Hepatocyte (in vitro differentiated cells): ENCODE results near the gene CHTOP. TPM values are rescaled to one million over a fixed set of nuclear protein-coding genes. Genes with fewer than 3 reads are reported as not detected.
A peak's percentile ranks its signal among the peaks of the same experiment; 100 is the strongest.

ENCODE experiments used
- DNase-seq: peaks from one replicate; pipeline ENCODE4 v3.0.0-alpha.2; 2016; ENCODE audit warnings: low spot score
- H2AFZ ChIP-seq: fragments of 200-600 bp; sonication (generic); 2 replicates; pipeline ENCODE4 v1.6.0; 2016; ENCODE audit warnings: antibody characterized with exemption, mild to moderate bottlenecking
- H3K27ac ChIP-seq: fragments of 200-600 bp; sonication (generic); 2 replicates; pipeline ENCODE4 v1.5.1; 2016; ENCODE audit warnings: mild to moderate bottlenecking
- H3K27me3 ChIP-seq: fragments of 200-600 bp; sonication (generic); 2 replicates; pipeline ENCODE4 v1.6.1; 2016
- H3K36me3 ChIP-seq: fragments of 200-600 bp; sonication (generic); replicated peaks from 2 replicates; pipeline ENCODE4 v1.5.1; 2016; ENCODE audit warnings: low read depth; ENCODE audit not compliant: insufficient read depth
- H3K4me1 ChIP-seq: fragments of 200-600 bp; sonication (generic); 2 replicates; pipeline ENCODE4 v1.5.1; 2016; ENCODE audit warnings: mild to moderate bottlenecking, moderate library complexity; ENCODE audit not compliant: insufficient read depth
- H3K4me2 ChIP-seq: fragments of 200-600 bp; sonication (generic); 2 replicates; pipeline ENCODE4 v1.6.0; 2016
- H3K4me3 ChIP-seq: fragments of 200-600 bp; sonication (generic); 2 replicates; pipeline ENCODE4 v1.5.1; 2016; ENCODE audit warnings: mild to moderate bottlenecking
- H3K79me2 ChIP-seq: fragments of 200-600 bp; sonication (generic); 2 replicates; pipeline ENCODE4 v1.6.0; 2017; ENCODE audit warnings: mild to moderate bottlenecking
- H3K9me2 ChIP-seq: fragments of 200-600 bp; sonication (generic); replicated peaks from 2 replicates; pipeline ENCODE4 v1.6.0; 2017; ENCODE audit warnings: mild to moderate bottlenecking; ENCODE audit not compliant: insufficient read depth
- H3K9me3 ChIP-seq: fragments of 200-600 bp; sonication (generic); 2 replicates; pipeline ENCODE4 v1.5.1; 2016; ENCODE audit warnings: low read depth, mild to moderate bottlenecking
- H4K20me1 ChIP-seq: fragments of 200-600 bp; sonication (generic); 2 replicates; pipeline ENCODE4 v1.6.0; 2016; ENCODE audit warnings: mild to moderate bottlenecking; ENCODE audit not compliant: insufficient read depth, poor library complexity, severe bottlenecking
- EZH2 ChIP-seq: fragments of 200-600 bp; sonication (generic); IDR thresholded peaks from 2 replicates; pipeline ENCODE4 v1.6.1; 2016; ENCODE audit warnings: antibody characterized with exemption, mild to moderate bottlenecking, borderline replicate concordance
- EZH2phosphoT487 ChIP-seq: fragments of 200-600 bp; sonication (generic); IDR thresholded peaks from one replicate; pipeline ENCODE4 v1.6.1; 2018; ENCODE audit warnings: antibody characterized with exemption, mild to moderate bottlenecking, low read depth, moderate library complexity; ENCODE audit not compliant: unreplicated experiment, severe bottlenecking
- WGBS: methylation state at CpG from one replicate; pipeline ENCODE4 v1.1.6; 2016; ENCODE audit warnings: low lambda C conversion rate; ENCODE audit errors: missing lambda C conversion rate; 5-methylcytosine and 5-hydroxymethylcytosine counted together
- polyA plus RNA-seq: library from polyadenylated mRNA; unstranded; fragments of >200 nt; fragmentation: Nextera tagmentation; extraction: Ambion mirVana; gene quantifications from 2 replicates; pipeline ENCODE4 v1.2.1, GENCODE V29; 2016
- total RNA-seq: library from RNA; depleted of rRNA; stranded (reverse); fragments of >200 nt; gene quantifications from 2 replicates; pipeline ENCODE4 v1.2.3, GENCODE V29; 2014
- TF ChIP-seq, protein P1 (sequence below): fragments of 200-600 bp; sonication (generic); IDR thresholded peaks from 2 replicates; pipeline ENCODE4 v1.5.1; 2016; ENCODE audit warnings: antibody characterized with exemption, mild to moderate bottlenecking; ENCODE audit not compliant: poor library complexity

CHTOP gene
- total and polyA plus RNA-seq, 2 experiments from 2014 or later, result 50.7 to 65.5 TPM

GRCh38 chr1:153617663-153618062 lies 16.2 kb upstream of the CHTOP start:
- H3K4me3 ChIP-seq, result no peak overlapping the region
- 71% methylated on average over 6 of the region's 6 CpGs for WGBS
- no peaks in the 10 kb centered on the region for H3K36me3 ChIP-seq
- TF ChIP-seq EZH2phosphoT487, result no peak
- no peak for TF ChIP-seq EZH2
- TF ChIP-seq, protein P1, sequence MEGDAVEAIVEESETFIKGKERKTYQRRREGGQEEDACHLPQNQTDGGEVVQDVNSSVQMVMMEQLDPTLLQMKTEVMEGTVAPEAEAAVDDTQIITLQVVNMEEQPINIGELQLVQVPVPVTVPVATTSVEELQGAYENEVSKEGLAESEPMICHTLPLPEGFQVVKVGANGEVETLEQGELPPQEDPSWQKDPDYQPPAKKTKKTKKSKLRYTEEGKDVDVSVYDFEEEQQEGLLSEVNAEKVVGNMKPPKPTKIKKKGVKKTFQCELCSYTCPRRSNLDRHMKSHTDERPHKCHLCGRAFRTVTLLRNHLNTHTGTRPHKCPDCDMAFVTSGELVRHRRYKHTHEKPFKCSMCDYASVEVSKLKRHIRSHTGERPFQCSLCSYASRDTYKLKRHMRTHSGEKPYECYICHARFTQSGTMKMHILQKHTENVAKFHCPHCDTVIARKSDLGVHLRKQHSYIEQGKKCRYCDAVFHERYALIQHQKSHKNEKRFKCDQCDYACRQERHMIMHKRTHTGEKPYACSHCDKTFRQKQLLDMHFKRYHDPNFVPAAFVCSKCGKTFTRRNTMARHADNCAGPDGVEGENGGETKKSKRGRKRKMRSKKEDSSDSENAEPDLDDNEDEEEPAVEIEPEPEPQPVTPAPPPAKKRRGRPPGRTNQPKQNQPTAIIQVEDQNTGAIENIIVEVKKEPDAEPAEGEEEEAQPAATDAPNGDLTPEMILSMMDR, result peak; percentile 53
- no peak overlapping the region for H2AFZ ChIP-seq
- H3K4me2 ChIP-seq, result no peak overlapping the region
- H3K9me3 ChIP-seq, result no peaks in the 10 kb centered on the region
- H3K9me2 ChIP-seq, result no peaks in the 10 kb centered on the region
- H3K4me1 ChIP-seq, result peaks cover 34% of the 10 kb centered on the region
- peak overlapping the region; percentile 87 for H3K27ac ChIP-seq
- H4K20me1 ChIP-seq, result no peaks in the 10 kb centered on the region
- DNase-seq, result peak; percentile 69
- H3K27me3 ChIP-seq, result no peaks in the 10 kb centered on the region
- peaks cover 10% of the 10 kb centered on the region for H3K79me2 ChIP-seq

GRCh38 chr1:153619171-153619570 lies 14.7 kb upstream of the CHTOP start:
- DNase-seq, result no peak
- H3K4me2 ChIP-seq, result no peak overlapping the region
- TF ChIP-seq, protein P1, result no peak
- TF ChIP-seq EZH2 (no peak), EZH2phosphoT487 (no peak)
- no peaks in the 10 kb centered on the region for H3K9me3 ChIP-seq
- H3K27me3 ChIP-seq, result no peaks in the 10 kb centered on the region
- H4K20me1 ChIP-seq, result no peaks in the 10 kb centered on the region
- no peaks in the 10 kb centered on the region for H3K9me2 ChIP-seq
- no peak overlapping the region for H2AFZ ChIP-seq
- WGBS, result 92% methylated on average over 6 of the region's 6 CpGs
- H3K79me2 ChIP-seq, result peaks cover under 1% of the 10 kb centered on the region
- no peak overlapping the region for H3K4me3 ChIP-seq
- H3K27ac ChIP-seq, result no peak overlapping the region
- no peaks in the 10 kb centered on the region for H3K36me3 ChIP-seq
- H3K4me1 ChIP-seq, result peaks cover 20% of the 10 kb centered on the region

DNA sequence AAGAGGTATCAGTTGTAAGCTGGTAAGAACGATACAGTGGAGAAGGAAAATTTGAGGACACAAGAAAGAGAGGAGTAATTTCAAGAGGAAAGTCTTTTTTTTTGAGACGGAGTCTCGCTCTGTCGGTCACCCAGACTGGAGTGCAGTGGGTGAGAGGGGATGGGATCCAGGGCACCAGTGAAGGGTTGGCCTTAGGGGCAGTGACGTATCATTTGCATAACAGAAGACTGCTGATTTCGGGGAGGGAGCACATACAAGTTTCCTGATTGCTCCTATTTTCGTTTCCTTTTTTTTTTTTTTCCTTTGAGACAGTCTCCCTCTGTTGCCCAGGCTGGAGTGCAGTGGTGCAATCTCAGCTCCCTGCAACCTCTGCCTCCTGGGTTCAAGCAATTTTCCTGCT lies 10.8 kb upstream of the CHTOP start:
- Histone ChIP-seq H3K9me3 (no peaks in the 10 kb centered on the region), H3K4me1 (peaks cover 24% of the 10 kb centered on the region), H3K4me2 (no peak overlapping the region), H3K36me3 (no peaks in the 10 kb centered on the region), H3K27me3 (no peaks in the 10 kb centered on the region), H2AFZ (no peak overlapping the region), H3K9me2 (no peaks in the 10 kb centered on the region), H3K27ac (no peak overlapping the region), H4K20me1 (no peaks in the 10 kb centered on the region), H3K79me2 (peaks cover 15% of the 10 kb centered on the region), H3K4me3 (no peak overlapping the region)
- no peak for DNase-seq
- TF ChIP-seq EZH2phosphoT487, result no peak
- TF ChIP-seq, protein P1, result no peak
- no peak for TF ChIP-seq EZH2
- WGBS, result 84% methylated on average over 7 of the region's 7 CpGs

- 79% methylated on average over 10 of the region's 10 CpGs for WGBS
- TF ChIP-seq, protein P1, result no peak
- no peak for TF ChIP-seq EZH2phosphoT487
- no peak for TF ChIP-seq EZH2
- no peaks in the 10 kb centered on the region for H3K9me2 ChIP-seq
- no peak for DNase-seq
- peak overlapping the region; percentile 96 for H3K4me2 ChIP-seq
- no peak overlapping the region for H3K27ac ChIP-seq
- no peaks in the 10 kb centered on the region for H3K36me3 ChIP-seq
- H3K27me3 ChIP-seq, result no peaks in the 10 kb centered on the region
- H2AFZ ChIP-seq, result no peak overlapping the region
- H3K79me2 ChIP-seq, result peaks cover 15% of the 10 kb centered on the region
- H3K4me3 ChIP-seq, result no peak overlapping the region
- peaks cover 25% of the 10 kb centered on the region for H3K4me1 ChIP-seq
- H4K20me1 ChIP-seq, result no peaks in the 10 kb centered on the region
- no peaks in the 10 kb centered on the region for H3K9me3 ChIP-seq
Observed at GRCh38 chr1:153624965-153625611, 8.8 kb upstream of the CHTOP start.
